GM10266 (cell line): ENCODE measurements around the gene ANKRD44.

Source experiments
- DNase-seq: peaks from one replicate; pipeline ENCODE4 v3.0.0; 2012; ENCODE audit errors: extremely low spot score
- TF ChIP-seq, protein P1 (sequence below): IDR thresholded peaks from 2 replicates; pipeline ENCODE4 v1.5.1; 2012; ENCODE audit warnings: mild to moderate bottlenecking, low read depth; ENCODE audit not compliant: control insufficient read depth, insufficient read depth; ENCODE audit errors: missing control alignments

Gene ANKRD44

GRCh38 chr2:197236816-197237215, 73.8 kb downstream of the ANKRD44 start:
- TF ChIP-seq, protein P1, sequence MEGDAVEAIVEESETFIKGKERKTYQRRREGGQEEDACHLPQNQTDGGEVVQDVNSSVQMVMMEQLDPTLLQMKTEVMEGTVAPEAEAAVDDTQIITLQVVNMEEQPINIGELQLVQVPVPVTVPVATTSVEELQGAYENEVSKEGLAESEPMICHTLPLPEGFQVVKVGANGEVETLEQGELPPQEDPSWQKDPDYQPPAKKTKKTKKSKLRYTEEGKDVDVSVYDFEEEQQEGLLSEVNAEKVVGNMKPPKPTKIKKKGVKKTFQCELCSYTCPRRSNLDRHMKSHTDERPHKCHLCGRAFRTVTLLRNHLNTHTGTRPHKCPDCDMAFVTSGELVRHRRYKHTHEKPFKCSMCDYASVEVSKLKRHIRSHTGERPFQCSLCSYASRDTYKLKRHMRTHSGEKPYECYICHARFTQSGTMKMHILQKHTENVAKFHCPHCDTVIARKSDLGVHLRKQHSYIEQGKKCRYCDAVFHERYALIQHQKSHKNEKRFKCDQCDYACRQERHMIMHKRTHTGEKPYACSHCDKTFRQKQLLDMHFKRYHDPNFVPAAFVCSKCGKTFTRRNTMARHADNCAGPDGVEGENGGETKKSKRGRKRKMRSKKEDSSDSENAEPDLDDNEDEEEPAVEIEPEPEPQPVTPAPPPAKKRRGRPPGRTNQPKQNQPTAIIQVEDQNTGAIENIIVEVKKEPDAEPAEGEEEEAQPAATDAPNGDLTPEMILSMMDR = no peak
- DNase-seq = no peak

GRCh38 chr2:197236159-197236558, 74.4 kb downstream of the ANKRD44 start:
- no peak for DNase-seq
- TF ChIP-seq, protein P1 = no peak

- no peak for DNase-seq
- TF ChIP-seq, protein P1 = no peak
These were observed 74.9 kb downstream of the ANKRD44 start for GRCh38 chr2:197235711-197236110.

- DNase-seq = no peak
- TF ChIP-seq, protein P1 = no peak
These were observed 75.8 kb downstream of the ANKRD44 start for GRCh38 chr2:197234671-197235191.

- no peak for DNase-seq
- TF ChIP-seq, protein P1 = no peak
These were observed 77.1 kb downstream of the ANKRD44 start for GRCh38 chr2:197233473-197233872.

DNA sequence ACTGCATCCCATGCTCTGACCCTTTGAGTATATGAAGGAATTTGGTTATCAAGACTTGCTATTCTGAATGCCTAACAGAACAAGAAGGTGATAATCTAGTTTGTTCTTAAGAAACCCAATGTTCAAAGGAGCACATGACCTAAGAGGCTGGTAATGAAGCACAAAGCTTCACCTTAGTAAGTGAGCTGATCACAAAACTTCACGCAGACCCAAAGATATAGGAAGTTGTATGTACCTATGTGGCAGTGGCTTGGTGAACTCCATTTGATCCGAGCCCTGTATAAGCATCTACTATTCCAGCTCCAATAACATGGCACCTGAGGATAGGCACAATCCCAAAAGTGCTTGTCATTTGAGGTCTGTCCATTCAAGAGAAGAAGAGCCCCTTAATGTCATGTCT, 78.6 kb downstream of the ANKRD44 start:
- no peak for DNase-seq
- TF ChIP-seq, protein P1 = no peak

GRCh38 chr2:197229509-197230443, 80.8 kb downstream of the ANKRD44 start:
- no peak for DNase-seq
- TF ChIP-seq, protein P1 = no peak
